HG02623 (cell line): ENCODE results near the gene RBP7.

Experiments used
- ATAC-seq: cut with Tn5 transposase; IDR thresholded peaks from one replicate; pipeline ENCODE4 v1.9.1; 2021; ENCODE audit warnings: moderate library complexity; ENCODE audit not compliant: unreplicated experiment

RBP7 gene

DNA sequence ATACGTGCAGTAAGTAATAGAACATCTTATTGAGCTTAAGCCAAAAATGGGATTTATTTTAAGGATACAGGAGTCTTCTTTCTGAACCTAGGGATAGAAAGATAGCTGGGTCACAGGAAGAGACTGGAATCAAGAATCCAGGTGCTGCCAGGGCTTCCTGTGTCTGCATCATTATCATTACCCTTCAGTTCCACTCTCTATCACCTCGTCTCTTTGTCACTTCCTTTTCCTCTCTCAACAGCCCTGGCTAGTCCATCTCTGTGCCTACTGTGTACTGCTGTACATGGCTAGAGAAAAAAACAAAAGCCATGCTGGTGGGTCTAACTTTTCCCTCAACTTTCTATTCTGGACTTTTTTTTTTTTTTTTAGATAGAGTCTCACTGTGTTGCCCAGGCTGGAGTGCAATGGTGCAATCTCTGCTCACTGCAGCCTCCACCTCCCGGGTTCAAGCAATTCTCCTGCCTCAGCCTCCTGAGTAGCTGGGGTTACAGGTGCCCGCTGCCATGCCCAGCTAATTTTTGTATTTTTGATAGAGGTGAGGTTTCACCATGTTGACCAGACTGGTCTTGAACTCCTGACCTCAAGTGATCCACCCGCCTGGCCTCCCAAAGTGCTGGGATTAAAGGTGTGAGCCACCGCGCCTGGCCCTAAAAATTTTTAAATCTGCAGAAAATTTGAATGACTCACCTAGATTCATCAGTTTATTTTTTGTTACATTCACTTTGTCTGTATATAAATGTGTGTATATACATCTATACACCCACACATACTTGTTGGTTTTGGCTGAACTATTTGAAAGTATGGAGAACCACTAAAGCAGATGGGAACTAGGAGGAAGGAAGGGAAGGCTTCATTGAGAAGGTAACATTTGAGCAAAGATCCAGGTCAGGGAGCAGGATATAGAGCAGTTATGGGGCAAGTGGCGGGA, 67.7 kb downstream of the RBP7 start:
- no peak for ATAC-seq

DNA sequence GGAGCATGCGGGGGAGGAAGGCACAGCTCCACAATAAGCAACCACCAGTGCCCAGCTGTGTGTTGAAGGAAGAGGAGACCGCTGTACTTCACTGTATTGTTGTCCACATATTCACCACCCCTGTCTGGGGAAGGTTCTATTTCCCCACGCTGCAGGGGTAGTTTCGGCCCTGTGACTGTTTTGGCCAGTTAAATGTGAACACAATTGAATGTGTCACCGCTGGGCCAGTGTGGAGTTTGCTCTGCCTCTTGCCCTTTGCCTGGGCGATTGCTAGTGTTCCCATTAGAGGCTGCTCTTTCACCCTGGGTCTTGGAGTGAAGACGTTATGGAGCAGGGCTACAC, 68.3 kb downstream of the RBP7 start:
- no peak for ATAC-seq
